ENCODE results near the gene TSNAX. TPM values are rescaled to one million over a fixed set of nuclear protein-coding genes. Genes with fewer than 3 reads are reported as not detected.

Gene TSNAX
- 31.8 and 36.8 TPM in 2 replicates for total RNA-seq

GRCh38 chr1:231528172-231529029 is at the start of gene TSNAX:
TSNAX (plus strand) TSS chr1:231528669; CDS start chr1:231528811, 142 bp downstream.

Other genes with a start within 250 kb of the TSNAX start
- gene EXOC8, start 190.8 kb upstream of the TSNAX start, total RNA-seq = 23.7 and 24.8 TPM in 2 replicates
- 24.6 and 27.6 TPM in 2 replicates for gene SPRTN, start 190.4 kb upstream of the TSNAX start, total RNA-seq
- 51.6 and 52.3 TPM in 2 replicates for gene EGLN1, start 106.4 kb upstream of the TSNAX start, total RNA-seq
- gene DISC1, start 98.1 kb downstream of the TSNAX start, total RNA-seq = 7.8 and 13.1 TPM in 2 replicates